GM04504 (cell line): ENCODE data around the gene FAM83E.

Experiments used
- DNase-seq: peaks from one replicate; pipeline ENCODE4 v3.0.0-alpha.2; 2012; ENCODE audit warnings: low read depth

The FAM83E gene

DNA sequence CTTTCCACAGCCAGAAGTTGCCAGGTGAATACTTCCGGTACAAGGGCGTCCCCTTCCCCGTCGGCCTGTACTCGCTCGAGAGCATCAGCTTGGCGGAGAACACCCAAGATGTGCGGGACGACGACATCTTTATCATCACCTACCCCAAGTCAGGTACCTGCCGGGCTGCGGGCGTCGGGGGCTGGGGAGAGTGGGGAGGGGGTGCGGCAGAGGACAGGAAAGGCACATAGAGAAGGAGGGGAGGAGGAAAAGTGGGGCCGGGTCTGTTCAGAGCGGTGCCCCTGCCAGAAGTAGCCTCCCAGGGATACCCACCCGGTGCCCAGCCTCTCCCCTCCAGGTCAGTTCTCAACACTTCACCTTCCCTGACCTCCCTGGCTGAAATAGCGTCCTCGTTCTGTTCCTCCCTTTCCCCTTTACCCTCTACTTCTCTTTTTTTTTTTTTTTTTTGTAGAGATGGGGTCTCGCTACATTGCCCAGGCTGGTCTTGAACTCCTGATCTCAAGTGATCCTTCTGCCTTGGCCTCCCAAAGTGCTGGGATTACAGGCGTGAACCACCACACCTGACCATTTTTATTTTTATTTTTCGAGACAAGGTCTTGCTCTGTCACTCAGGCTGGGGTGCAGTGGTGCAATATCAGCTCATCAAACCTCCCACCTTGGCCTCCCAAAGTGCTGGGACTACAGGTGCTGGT, 38.8 kb downstream of the FAM83E start:
- no peak for DNase-seq

DNA sequence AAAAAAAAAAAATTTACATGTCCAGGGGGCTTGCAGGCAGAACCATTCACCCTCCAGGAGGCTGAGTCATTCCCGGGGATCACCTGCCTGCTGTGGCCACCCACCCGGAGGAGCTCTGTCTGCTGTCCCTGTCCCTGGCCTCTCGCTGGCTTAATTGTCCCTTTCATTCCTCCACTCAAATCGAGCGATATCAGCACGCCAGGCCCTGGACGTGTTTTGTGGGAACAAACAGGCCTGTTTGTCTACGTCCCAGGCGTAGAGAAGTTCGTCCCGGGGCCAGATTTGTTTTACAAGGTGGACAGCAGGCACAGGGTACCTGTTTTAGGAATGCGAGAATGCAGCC, 41.7 kb downstream of the FAM83E start:
- no peak for DNase-seq

DNA sequence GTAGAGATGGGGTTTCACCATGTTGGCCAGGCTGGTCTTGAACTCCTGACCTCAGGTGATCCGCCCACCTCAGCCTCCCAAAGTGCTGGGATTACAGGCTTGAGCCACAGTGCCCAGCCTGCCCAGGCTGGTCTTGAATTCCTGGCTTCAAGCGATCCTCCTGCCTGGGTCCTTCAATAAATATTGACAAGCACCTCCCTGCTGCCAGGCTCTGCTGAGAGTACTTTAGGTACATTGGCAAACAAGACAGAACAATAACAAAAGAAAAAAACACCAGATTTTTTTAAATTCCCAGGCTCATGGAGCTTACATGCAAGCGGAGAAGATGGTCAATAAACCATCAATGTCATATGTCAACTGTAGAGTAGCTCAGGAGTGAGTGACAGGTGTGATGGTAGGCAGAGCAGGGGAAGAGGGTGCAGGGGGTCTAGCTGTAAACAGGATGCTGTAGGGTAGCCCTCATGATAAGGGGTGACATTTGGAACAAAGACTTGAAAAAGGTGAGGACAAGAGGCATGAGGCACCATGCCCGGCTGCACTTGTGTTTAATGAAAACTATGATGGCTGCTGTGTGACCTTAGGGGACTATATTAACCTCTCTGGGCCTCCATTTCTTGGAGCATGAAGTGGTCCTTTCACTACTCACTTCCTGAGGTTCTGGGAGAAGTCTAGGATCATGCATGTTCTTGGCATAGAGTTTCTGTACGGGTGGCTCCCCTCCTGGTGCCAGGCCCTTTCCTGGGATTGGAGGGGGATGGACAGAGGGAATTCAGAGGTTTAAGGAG, 43.3 kb downstream of the FAM83E start:
- no peak for DNase-seq

DNA sequence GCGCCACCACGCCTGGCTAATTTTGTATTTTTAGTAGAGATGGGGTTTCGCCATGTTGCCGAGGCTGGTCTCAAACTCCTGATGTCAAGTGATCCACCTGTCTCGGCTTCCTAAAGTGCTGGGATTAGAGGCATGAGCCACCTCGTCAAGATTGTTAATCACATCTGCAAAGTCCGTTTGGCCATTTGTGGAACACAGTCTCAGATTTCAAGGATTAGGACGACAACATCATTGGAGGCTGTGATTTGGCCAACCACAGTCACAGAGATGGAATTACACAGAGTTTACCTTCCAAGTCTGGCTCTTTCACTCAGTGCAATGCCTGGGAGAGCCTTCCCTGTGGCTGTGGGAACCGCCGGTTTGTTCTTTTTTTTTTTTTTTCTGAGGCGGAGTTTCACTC, 45.1 kb downstream of the FAM83E start:
- no peak for DNase-seq

DNA sequence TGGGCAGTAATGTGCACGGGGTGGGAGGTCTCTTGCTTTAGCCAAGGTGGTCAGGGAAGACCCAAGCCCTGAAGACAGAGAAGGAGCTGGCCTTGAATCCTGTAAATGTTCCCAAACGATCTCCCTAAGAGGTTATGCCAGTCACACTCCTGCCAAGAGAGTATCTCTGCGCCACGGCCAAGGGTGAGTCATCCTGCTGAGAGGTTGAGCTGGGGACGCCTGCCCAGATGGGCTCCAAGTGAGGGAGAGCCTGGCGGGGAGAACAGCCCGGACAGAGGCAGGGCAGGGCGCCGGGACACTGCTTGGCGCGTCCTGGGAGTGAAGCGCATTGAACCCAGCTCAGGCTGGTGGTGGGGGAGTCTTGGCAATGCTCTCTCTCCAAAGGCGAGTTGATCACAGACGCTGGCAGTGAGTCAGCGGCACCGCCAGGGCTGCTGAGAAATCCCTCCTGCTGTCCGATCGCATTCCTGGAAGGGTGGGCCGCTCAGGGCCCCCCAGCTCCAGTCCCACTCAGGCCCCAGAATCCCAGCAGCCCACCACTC, 46.5 kb downstream of the FAM83E start:
- DNase-seq = peak; percentile 81

DNA sequence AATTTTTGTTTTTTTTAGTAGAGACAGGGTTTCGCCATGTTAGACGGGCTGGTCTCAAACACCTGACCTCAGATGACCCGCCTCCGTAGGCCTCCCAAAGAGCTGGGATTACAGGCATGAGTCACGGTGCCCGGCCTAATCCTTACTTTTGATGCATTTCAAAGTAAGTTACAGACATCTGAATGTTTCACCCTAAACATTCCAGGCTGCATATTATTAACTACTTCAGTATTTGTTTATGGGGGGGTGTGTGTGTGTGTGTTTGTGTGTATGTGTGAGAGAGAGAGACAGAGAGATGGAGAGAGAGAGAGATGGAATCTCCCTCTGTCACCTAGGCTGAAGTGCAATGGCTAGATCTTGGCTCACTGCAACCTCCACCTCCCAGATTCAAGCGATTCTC, 49.8 kb downstream of the FAM83E start:
- DNase-seq = no peak
